ENCODE results near the gene PTPRD. TPM values are rescaled to one million over a fixed set of nuclear protein-coding genes. Genes with fewer than 3 reads are reported as not detected.

The PTPRD gene
- total and polyA plus RNA-seq, 2 donors from 2014 or later = 6.4 to 78.9 TPM

DNA sequence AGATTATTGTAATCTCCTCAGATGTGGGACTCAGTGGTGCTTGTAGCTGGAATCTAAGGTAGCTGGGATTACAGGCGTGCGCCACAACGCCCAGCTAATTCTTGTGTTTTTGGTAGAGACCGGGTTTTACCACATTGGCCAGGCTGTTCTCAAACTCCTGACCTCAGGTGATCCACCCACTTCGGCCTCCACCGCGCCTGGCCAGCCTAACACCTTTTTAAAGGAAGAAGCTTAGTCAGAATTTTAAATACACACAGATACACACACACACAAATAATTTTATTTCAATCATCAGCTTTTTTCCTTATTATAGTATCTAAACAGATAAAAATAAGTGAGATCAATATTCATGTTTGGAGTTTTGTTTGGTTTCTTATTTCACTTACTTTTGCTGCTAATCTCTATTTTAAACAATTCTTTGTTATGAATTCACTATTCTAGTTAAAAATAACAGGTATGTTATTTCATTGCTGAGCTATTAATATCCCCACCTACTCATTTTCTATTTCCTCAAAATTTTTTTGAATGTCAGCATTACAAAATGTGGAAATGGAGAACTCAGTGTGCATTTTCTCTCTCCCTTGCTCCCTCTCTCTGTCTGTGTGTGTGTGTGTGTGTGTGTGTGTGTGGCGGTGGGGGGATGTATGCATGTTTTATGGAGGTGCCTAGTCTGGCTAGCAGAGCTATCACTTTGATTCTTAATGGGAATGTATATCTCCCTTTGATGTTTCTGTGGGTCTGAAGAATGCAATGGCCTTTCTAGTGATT, 1852.6 kb downstream of the PTPRD start:
- H3K4me1 ChIP-seq (ENCODE audit: control insufficient read depth in 2 of 3, insufficient read depth in 2 of 3, low read depth in 1 of 3, low read length in 3 of 3) = no peaks in the 10 kb centered on the region
- intact Hi-C loops (cut with DNase I) = no loop called here
- H3K27ac ChIP-seq (ENCODE audit: low read depth in 2 of 2, low read length in 2 of 2) = no peak overlapping the region
- no peaks in the 10 kb centered on the region for H3K27me3 ChIP-seq (ENCODE audit: control insufficient read depth, insufficient read depth, low read length)
- TF ChIP-seq, protein P1, sequence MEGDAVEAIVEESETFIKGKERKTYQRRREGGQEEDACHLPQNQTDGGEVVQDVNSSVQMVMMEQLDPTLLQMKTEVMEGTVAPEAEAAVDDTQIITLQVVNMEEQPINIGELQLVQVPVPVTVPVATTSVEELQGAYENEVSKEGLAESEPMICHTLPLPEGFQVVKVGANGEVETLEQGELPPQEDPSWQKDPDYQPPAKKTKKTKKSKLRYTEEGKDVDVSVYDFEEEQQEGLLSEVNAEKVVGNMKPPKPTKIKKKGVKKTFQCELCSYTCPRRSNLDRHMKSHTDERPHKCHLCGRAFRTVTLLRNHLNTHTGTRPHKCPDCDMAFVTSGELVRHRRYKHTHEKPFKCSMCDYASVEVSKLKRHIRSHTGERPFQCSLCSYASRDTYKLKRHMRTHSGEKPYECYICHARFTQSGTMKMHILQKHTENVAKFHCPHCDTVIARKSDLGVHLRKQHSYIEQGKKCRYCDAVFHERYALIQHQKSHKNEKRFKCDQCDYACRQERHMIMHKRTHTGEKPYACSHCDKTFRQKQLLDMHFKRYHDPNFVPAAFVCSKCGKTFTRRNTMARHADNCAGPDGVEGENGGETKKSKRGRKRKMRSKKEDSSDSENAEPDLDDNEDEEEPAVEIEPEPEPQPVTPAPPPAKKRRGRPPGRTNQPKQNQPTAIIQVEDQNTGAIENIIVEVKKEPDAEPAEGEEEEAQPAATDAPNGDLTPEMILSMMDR (IDR thresholded peaks at IDR 0.05; ENCODE audit: borderline replicate concordance, extremely low read depth, insufficient read depth) = no peak
- no peak overlapping the region for H3K4me3 ChIP-seq (ENCODE audit: low read length in 3 of 3)
- no peaks in the 10 kb centered on the region for H3K36me3 ChIP-seq (ENCODE audit: control insufficient read depth in 2 of 3, insufficient read depth in 3 of 3, low read length in 3 of 3)
- DNase-seq = peak in 3 of 5 donors; percentile 43 to 49 (median 47)
- peak; percentile 8 for FAIRE-seq
- H3K9ac ChIP-seq (ENCODE audit: low read length in 3 of 3) = no peak overlapping the region
- H3K9me3 ChIP-seq (ENCODE audit: control insufficient read depth in 2 of 3, insufficient read depth in 1 of 3, low read length in 3 of 3) = no peaks in the 10 kb centered on the region

DNA sequence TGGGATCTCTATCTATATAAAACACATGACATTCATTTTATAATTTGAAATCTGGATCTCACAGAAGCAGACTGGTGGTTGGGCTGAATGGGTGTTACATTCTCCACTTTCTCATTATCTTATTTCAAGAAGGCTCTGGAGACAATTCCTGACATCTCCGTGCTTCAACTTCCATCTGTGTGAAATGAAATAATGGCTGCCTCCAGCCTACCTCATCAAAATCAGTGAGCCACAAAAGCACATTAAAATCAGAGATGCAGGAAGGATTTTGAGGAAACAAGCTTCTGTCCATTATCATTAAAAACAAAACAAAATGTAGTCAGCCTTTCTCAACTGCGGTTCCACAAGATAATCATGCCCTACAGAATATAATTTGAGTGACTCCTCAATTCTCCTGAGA, 1854.9 kb downstream of the PTPRD start:
- FAIRE-seq (no peak), DNase-seq (no peak)
- TF ChIP-seq, protein P1 (IDR thresholded peaks at IDR 0.05; ENCODE audit: borderline replicate concordance, extremely low read depth, insufficient read depth) = no peak
- Histone ChIP-seq H3K4me3 (ENCODE audit: low read length in 3 of 3) (no peak overlapping the region), H3K36me3 (ENCODE audit: control insufficient read depth in 2 of 3, insufficient read depth in 3 of 3, low read length in 3 of 3) (no peaks in the 10 kb centered on the region), H3K27me3 (ENCODE audit: control insufficient read depth, insufficient read depth, low read length) (no peaks in the 10 kb centered on the region), H3K4me1 (ENCODE audit: control insufficient read depth in 2 of 3, insufficient read depth in 2 of 3, low read depth in 1 of 3, low read length in 3 of 3) (no peaks in the 10 kb centered on the region), H3K27ac (ENCODE audit: low read depth in 2 of 2, low read length in 2 of 2) (no peak overlapping the region), H3K9me3 (ENCODE audit: control insufficient read depth in 2 of 3, insufficient read depth in 1 of 3, low read length in 3 of 3) (no peaks in the 10 kb centered on the region), H3K9ac (ENCODE audit: low read length in 3 of 3) (no peak overlapping the region)
- intact Hi-C loops (cut with DNase I) = no loop called here

DNA sequence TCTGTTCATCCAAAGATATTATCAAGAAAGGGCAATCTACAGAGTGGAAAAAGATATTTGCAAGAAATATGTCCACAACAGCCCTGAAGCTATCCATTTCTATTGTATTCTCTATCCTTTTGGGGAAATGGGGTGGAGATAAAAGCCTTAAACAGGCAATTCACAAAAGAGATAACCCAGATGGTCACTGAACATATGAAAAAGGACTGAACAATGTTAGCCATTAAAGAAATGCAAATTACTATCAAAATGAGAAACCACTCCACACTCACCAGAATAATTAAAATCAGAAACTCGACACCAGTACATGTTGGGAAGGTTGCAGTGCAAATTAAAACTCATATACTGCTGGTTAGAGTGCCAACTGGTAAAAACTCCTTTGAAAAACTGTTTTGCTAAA, 1858.1 kb downstream of the PTPRD start:
- H3K36me3 ChIP-seq (ENCODE audit: control insufficient read depth in 2 of 3, insufficient read depth in 3 of 3, low read length in 3 of 3) = no peaks in the 10 kb centered on the region
- FAIRE-seq (no peak), DNase-seq (no peak)
- H3K4me3 ChIP-seq (ENCODE audit: low read length in 3 of 3) = no peak overlapping the region
- no peaks in the 10 kb centered on the region for H3K9me3 ChIP-seq (ENCODE audit: control insufficient read depth in 2 of 3, insufficient read depth in 1 of 3, low read length in 3 of 3)
- H3K4me1 ChIP-seq (ENCODE audit: control insufficient read depth in 2 of 3, insufficient read depth in 2 of 3, low read depth in 1 of 3, low read length in 3 of 3) = no peaks in the 10 kb centered on the region
- no peak overlapping the region for H3K27ac ChIP-seq (ENCODE audit: low read depth in 2 of 2, low read length in 2 of 2)
- intact Hi-C loops (cut with DNase I) = no loop called here
- H3K9ac ChIP-seq (ENCODE audit: low read length in 3 of 3) = no peak overlapping the region
- TF ChIP-seq, protein P1 (IDR thresholded peaks at IDR 0.05; ENCODE audit: borderline replicate concordance, extremely low read depth, insufficient read depth) = no peak
- H3K27me3 ChIP-seq (ENCODE audit: control insufficient read depth, insufficient read depth, low read length) = no peaks in the 10 kb centered on the region

All from kidney (tissue), 14 donors.